ENCODE measurements around the gene PCSK5.

Gene PCSK5

DNA sequence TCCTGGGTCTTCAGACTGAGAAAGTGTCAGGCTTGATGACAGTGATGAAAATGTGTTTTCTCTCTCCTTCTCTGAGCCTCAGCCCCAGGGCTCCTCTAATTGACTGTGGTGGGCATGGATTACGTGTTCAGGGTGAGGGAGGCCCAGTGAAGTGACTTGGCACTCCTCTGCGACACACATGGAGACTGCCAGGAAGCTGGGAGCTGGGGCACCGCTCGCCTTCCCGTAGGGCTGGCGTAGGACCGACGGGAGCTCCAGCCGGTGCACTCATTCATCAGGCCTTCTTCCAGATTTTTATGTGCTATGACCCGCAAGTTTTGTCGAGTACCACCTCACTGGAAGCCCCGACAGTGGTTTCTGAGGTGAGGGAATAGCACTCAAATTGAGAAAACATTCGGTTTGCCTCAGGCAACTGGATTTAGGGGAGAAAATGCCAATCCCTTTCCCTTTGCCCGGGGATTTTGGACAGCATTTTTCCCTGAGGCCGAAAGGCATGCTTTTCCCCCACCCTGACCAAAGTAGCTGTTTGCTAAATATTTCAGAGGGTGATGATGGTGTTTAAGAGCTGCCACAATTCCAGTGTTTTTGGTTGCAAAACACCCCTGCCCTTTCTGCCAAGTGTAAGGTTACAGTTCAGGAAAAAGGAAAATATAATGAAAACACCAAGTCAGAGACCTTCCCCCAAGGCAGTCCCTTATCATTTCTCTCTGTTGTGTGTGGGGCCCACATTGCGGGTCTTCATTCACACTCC is 83.7 kb downstream of the PCSK5 start:
- no peak for DNase-seq

DNA sequence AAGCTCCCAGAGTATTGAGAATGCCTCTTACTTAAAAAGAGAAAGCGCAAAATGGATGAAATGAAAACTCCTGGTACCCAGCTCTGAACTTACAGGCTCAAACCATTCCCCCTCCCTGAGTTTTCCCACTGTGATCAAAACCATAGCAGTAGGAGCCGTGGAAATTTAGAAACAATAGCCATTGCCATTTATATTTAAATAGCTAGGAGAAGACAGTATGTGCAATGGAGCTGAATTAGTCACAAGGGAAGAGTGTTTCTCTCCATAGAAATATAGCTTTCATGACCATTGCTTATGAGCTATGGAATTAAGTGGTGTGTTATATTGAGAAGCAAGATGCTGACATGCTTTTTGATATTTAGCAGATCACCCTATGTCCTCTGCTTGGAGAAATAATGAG is 84.6 kb downstream of the PCSK5 start:
- DNase-seq, result no peak

DNA sequence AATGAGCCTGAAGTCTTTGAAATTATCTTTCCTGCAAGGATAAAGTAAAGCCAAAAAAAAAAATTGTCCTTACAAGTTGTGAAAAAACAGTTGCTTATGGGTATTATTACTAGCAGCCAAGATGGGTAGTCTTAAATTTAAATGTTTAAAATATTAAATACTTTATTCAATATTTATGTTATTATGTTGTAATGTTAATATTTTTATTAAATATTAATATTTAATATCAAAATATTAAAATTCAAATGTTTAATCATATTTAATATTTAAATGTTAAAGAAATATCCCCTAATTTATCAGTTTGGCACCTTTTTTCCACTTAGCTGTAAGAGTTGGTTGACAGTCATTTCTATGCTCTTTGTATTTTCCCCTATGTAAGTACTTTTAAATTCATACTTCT is 86.1 kb downstream of the PCSK5 start:
- DNase-seq, result no peak

DNA sequence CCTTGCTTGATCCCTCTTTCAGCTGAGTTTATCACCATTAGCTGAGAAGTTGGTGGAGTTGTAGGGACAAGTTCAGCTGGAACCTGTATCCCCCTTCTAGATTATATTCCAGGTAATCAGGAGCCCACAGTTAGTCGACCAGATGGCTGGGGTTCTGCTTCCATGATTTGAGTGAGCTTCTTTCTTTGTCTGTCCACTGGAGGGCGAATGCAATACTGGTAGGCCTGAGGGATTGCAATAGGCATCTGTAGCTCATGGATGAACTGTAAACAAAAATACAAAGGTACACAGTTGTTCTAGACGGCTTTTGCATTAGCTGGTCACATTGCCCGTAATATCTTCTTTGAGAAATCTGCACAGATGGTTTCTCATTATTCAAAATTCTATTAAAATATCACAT is 88.9 kb downstream of the PCSK5 start:
- DNase-seq, result no peak

DNA sequence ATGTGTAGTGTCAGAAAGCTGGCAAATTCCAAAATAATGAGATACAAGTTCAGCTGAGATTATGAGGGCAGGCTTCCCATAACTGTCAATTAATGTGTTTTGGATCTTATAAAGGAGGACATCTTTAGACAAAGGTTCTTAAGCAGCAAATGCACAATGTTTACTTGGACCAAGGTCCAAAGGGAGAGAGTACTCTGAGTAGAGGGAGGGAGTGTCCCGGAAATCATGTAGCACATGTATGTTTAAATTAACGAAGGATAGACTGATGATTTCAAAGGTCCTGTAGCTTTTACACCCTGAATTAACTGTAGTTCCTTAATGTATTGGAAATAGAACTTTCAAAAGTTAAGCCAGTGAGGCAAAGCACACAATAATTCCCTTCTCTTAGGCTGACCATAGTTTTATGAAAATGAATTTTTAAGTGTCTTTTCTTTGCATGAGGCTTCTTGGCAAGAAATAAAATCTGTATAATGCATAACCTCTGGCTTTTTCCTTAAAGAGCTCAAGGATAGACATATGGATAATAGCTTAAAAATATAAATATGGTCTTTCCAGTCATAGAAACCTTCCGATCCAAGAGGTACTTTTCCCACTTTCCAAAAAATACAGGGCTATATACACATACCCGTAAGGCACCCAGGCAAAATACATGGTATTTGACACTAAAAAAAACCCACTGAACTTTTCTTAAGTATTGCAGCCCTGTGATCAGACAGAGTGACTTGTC is 93.0 kb downstream of the PCSK5 start:
- no peak for DNase-seq

DNA sequence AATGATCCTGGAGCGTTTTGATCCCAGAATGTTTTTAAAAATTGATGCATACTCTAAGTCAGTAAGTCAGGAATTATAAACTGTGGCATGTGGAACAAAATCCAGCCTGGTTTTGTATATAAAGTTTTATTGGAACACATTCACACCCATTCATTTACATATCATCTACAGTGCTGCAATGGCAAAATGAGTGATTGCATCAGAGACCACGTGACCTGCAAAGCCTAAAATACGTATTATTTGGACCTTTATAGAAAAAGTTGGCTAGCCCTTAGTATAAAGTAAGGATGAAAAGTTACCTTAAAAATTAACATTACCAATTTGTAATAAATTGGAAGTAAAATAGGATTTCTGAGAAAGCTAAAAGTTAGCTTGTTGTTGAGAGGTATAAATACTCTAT is 95.0 kb downstream of the PCSK5 start:
- DNase-seq, result no peak

DNA sequence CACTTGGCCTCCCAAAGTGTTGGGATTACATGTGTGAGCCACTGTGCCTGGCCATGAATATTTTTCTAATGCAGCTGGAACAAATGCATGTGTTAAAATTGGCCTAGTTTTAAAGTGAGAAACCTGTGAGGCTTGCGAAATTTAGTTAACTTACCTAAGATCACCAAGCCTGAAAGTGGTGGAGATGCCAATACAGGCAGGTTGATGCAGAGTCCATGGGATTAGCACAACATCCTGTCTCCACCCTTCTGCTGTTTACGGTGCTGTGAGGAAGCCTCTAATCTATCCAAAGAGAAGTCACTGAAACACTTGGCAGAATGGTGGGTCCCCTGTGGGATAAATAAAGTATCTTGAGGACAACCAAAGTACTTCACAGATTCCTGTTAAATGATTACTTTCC is 98.2 kb downstream of the PCSK5 start:
- no peak for DNase-seq

DNA sequence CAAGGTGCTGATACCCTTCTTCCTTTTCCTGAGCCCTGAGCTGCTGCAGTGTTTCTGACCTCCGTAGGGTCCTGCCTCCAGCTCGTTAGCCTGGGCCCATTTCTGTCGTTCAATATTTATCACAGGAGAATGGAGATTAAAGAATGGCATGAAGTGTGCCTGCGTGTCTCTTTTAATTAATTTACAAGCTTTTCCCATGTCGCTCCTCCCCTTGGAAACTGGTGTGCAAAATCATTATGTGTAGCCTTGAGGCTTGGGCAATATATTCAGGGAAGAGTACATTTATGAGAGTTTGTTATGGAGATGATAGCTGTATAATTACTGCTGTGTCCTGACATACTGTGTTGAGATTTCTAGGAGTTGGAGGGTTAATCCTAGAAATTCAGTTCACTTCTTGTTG is 99.7 kb downstream of the PCSK5 start:
- no peak for DNase-seq

DNA sequence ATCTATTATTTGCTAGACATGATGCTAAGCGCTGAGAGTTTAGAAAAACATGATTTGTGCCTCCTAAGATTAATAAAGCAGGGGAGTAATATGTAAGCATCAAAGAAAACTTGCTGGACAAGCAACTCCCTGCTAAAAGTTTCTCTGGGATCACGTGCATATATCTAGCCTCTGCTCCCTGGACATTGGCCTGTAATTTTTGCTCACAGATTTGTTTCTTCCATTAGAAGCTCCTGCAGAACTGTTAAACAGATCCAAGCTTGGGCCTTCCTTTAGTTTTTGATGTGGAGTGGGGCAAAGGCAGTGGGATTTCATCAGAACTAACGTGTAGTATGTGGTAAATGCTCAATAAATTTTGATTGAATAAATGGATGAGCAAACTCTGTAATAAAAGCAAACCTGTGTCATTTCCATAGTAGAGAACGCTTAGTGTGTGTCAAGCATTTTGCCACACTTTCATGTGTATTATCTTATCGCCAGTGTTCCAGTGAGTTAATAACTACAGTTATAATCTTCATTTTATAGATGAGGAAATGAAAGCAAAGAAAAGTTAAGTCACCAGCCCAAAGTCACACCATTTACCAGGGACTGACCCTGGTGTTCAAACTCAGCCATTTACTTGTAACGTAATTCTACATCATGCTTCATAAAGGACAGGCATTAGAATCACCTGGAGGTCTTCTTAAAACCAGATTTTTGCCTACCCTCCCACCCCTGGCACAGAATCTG is 100.3 kb downstream of the PCSK5 start:
- peak; percentile 14 for DNase-seq

DNA sequence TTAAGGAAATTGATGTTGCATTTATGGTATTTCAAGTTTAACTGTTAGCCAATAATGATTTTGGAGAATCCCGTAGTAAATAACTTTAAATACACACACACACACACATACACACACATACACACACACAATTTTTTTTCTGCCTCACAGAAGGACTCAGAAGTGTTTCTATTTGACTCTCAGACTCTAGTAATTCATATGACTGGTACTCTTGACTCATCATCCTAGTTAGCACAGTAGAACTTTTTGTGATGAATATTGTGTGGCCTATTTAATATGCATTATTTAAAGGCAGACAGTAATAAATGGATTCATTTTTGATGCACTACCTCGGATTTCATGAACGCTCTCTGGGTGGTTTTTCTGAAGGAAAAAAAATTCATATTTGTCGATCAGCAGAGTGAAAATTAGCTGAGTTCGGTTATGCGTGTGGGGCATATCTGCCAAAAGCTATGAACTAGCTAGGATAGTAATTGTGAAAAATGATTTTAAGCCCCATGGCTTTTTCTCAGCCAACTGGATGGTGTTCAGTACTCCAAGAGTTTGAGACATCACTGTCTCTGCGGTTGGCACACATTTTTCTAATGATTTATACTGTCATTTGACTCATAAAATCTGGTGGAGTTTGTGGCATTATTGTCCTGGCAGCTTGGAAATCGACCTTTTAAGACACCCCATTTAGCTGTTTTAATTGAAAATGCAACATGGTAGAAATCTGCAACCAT is 102.2 kb downstream of the PCSK5 start:
- DNase-seq, result no peak

DNA sequence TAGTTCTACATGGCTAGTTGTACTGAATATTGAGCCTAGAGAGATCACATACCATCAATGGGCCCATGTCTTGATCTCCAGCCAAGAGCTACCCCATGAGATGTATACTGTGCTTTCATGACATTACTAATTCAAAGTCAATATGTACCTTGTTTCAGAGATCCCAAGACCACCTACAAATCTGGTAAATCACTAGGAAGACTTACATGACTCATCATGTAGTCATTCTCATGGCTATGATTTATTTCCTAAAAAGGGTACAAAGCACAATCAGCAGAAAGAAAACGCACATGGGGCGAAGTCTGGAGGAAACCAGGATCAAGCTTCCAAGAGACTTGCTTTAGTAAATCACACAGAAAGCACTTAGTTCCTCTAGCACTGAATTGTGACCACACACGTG is 103.0 kb downstream of the PCSK5 start:
- DNase-seq, result peak; percentile 2

DNA sequence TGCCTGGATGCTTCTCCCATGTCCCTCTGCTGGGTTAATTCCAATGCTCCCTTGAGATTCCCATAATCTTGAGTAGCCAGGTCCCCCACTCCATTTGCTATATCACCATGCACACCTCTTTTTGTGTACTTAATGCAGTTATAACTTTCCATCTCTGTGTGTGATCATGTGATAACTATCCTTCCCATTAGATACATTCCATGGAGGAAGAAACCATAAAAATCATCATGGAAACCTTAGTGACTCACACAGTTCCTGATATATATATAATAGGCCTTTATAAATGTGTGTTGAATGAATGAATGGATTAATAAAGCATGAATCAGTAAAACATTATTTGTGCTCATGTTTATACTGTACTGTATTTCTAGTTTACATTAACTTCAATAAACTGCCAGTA is 104.6 kb downstream of the PCSK5 start:
- DNase-seq, result no peak

DNA sequence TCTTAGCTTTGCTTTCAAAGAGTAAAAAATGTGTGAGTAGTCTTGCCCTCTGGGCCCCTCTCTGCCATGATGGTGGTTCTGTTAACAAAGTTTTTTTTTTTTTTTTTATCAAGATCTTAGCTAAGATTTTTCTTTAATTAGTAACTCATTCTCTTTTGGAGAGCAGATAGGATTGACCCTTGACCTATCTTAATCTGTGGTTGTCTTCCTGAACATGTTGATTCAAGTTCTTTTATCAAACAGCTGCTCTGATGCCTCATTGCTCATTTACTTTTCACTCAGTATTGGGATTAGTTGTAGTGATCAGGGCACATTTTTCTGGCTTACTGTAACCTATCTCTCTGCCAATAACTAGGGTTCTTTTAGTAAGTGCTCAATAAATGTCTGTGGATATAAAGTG is 106.3 kb downstream of the PCSK5 start:
- DNase-seq, result no peak

DNA sequence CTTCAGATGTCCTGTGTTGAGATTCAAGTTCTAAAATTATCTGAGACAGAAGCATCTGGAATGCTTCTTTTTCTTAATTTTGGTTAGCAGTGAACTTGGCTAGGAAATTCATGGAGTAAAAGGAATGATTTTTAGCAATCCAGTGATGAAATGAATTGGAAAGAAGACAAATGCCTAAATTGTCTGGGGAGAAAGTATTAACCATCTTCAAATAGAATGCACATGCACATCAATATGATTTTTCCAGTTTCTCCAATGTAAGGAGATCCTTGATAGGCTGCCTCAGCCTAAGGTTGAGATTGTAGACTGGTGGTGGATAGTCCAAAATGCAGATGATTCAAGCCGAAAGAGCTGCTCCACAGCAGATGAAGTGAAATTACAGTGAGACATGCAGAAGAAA is 106.7 kb downstream of the PCSK5 start:
- no peak for DNase-seq

DNA sequence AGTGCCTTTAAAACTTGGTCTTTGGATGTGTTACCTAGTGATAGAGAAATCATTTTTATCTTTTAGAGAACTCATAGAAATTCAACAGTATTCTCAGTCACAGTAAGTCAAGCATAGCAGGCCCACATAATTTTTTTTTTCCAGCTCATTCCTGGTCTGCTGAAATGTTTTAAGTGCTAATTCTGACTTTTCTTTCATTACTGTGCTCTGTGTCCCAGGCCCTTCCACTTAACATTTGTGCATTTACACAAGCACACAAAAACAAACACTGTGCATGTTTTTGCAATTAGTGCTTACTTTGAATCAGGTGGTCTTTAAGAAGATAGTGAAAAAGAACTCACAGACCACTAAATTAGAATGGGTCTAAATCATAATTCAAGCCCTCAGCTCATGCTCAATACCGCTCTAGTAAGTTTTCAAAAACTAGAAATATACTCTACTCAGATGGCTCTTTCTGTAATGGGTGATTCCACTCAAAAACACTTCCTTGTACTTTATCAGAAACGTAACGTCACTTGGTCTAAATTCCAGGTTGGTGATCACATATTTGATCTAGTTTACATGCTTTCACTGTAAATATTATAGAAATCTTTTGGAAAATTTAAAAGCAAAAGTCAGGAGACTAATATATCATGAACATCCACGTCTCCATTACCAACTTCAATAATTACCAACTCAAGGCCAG is 107.8 kb downstream of the PCSK5 start:
- DNase-seq, result no peak

DNA sequence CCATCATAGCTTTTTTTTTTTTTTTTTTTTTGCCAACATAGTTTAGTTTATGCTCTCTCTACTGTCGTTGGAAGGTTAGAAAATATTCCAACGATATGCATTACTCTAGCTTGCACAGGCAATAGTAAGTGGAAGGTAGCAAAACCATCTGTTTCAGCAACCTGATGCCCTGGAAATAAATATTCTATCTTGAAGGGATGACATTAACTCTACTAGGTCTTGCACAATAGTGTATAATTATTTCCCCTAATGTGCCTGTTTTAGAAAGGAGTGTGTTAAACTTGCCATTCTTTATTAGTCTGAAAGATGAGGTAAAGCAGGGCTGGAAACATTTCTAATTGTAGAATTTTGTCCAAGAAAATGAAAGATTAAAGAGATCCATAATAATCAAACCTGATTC is 111.0 kb downstream of the PCSK5 start:
- no peak for DNase-seq

DNA sequence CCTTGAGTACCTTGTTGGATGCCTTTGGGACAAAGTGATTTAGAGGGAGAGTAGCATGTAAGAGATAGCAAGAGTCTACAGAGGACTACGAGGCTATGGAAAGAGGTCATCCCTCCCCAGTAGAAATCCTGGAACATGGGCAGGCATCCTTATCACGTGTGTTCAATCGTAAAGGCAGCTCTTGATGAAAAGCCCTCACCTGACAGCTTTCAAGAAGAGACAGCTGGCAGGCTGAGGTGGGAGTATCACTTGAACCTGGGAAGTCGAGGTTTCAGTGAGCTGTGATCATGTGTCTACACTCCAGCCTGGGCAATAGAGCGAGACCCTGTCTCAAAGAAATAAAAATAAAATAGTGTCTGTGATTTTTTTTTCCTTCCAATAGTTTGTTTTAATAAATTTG is 112.6 kb downstream of the PCSK5 start:
- no peak for DNase-seq

DNA sequence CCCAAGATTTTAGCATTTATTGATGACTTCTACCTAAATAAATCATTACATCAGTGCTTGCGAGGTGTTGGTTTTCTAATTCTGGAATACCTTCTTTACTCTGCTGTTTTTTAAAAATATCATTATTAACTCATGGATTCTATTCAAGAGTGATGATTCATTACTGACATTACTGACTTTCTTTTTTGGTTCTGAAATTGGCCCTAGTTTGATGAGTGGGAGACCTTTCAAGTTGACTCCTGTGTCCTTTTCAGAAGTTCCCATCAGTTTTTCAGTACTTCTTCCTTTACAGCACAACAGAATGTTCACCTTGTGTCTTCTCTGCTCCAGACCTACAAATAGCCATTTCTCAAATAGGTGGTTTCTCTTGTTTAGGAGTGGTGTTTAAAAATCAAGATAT is 114.1 kb downstream of the PCSK5 start:
- no peak for DNase-seq

DNA sequence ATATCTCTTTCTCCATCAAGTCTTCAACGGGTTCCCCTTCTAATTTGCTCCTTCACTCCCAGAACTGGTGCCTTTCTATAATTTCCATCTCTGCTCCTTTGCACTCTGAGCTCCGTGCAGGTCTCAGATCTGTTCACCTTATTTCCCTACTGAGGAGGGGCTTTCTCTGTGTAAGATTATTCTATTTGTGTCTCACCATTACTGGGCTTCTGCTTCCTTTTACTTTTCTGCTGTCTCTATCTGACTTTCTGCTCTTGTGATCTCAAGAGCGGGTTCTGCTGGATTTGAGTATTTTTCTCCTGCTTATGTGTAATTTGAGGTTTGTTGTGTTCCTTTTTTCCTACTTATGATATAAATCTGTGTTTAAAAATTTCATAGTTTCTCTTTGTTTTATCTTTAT is 117.5 kb downstream of the PCSK5 start:
- no peak for DNase-seq

DNA sequence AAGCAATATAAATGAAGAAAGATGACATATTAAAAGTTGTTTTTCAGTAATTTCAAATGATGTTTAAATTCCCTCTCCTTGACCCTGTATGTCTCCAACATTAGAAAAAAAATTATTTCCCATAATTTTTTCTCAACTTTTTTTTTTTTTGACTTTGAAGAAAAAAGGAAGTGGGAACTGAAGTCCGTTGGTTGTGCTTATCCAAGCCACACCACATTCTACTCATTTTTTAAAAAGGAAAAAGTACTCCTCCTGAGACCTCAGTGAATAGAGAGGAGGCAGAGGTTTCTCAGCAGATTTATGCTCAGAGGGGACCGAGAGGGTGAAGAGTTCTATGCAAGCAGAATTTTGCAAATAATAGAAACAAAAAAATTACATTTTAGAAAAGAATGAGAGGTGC is 123.3 kb downstream of the PCSK5 start:
- DNase-seq, result no peak

DNA sequence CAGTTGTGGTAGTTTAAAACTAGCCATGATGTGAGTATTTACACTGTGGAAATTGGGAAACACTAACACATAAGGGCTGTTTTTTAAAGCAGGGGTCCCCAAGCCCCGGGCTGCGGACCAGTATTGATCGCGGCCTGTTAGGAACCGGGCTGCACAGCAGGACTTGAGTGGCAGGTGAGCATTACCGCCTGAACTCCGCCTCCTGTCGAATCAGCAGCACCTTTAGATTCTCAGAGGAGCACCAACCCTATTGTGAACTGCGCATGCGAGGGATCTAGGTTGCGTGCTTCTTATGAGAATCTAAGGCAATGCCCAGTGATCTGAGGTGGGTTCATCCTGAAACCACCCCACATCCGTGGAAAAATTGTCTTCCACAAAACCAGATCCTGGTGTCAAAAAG is 127.8 kb downstream of the PCSK5 start:
- no peak for DNase-seq

DNA sequence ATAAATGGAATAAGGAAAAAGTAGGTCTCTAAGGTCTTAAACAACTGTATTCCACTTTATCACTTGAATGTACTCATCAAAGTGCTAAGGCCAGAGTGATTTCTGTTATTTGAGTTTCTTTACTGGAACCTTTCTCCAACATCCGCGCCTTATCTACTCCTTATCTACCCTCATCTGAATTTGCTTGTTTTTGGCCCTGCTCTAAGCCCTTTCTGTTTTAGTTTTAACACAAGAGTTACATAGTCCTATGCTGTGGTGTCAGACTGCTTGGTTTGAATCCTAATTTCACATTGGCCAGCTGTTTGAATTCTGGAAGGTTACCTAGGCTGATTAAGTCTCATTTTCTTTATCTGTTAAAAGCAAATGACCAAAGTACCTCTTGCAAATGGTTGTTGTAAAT is 128.3 kb downstream of the PCSK5 start:
- DNase-seq, result no peak

DNA sequence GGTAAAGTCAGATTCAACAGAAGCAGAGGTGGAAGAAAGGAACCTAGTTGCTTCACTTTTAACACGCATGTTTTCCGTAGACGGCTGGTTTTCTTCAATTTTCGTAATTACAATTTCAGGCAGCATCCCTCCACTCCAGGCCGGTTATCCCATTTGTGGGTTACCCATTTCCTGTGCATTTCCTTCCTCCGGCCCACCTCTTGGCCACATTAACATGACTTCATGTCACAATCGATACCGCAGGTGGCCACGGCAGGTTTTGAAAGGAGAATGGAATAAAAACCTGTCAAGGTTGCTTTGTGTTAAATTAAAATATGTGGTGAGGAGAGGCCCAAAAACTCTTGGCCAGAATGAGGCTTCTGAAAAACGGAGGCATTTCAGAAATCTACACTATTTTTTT is 130.2 kb downstream of the PCSK5 start:
- DNase-seq, result no peak
